ENCODE measurements around the gene UVRAG.

The UVRAG gene

GRCh38 chr11:76164861-76165751, 350.1 kb downstream of the UVRAG start:
- Mint-ChIP-seq H3K4me3 (no peak overlapping the region), H3K36me3 (no peaks in the 10 kb centered on the region), H3K4me1 (peaks cover 9 to 23% of the 10 kb centered on the region in 2 donors), H3K27ac (peak overlapping the region; percentile 16), H3K9me3 (no peaks in the 10 kb centered on the region), H3K27me3 (peaks cover 6 to 16% of the 10 kb centered on the region in 2 donors)
- no peak for DNase-seq
- ATAC-seq (replicated peaks): no peak

GRCh38 chr11:76166314-76166713, 351.3 kb downstream of the UVRAG start:
- H3K4me1 Mint-ChIP-seq: peaks cover 9 to 23% of the 10 kb centered on the region in 2 donors
- no peak overlapping the region for H3K4me3 Mint-ChIP-seq
- DNase-seq (peak; percentile 46), ATAC-seq (replicated peaks) (peak; percentile 88 to 90)
- H3K27me3 Mint-ChIP-seq: peaks cover 6 to 12% of the 10 kb centered on the region in 2 donors
- no peaks in the 10 kb centered on the region for H3K36me3 Mint-ChIP-seq
- no peak overlapping the region for H3K27ac Mint-ChIP-seq
- no peaks in the 10 kb centered on the region for H3K9me3 Mint-ChIP-seq

GRCh38 chr11:76167590-76167989, 352.6 kb downstream of the UVRAG start:
- Mint-ChIP-seq H3K4me3 (no peak overlapping the region), H3K9me3 (no peaks in the 10 kb centered on the region), H3K27ac (no peak overlapping the region), H3K4me1 (peaks cover 9 to 23% of the 10 kb centered on the region in 2 donors), H3K27me3 (peaks cover 6 to 12% of the 10 kb centered on the region in 2 donors), H3K36me3 (no peaks in the 10 kb centered on the region)
- ATAC-seq (replicated peaks): no peak
- DNase-seq: no peak

- Mint-ChIP-seq H3K27ac (no peak overlapping the region), H3K27me3 (peaks cover 0 to 9% of the 10 kb centered on the region in 2 donors), H3K4me3 (no peak overlapping the region), H3K4me1 (peaks cover 7 to 23% of the 10 kb centered on the region in 2 donors), H3K9me3 (no peaks in the 10 kb centered on the region), H3K36me3 (no peaks in the 10 kb centered on the region)
- DNase-seq: peak; percentile 24
- peak; percentile 38 to 53 for ATAC-seq (replicated peaks)
These were observed 354.5 kb downstream of the UVRAG start for GRCh38 chr11:76169473-76169896.

- H3K4me1 Mint-ChIP-seq: peaks cover 6 to 21% of the 10 kb centered on the region in 2 donors
- H3K9me3 Mint-ChIP-seq: no peaks in the 10 kb centered on the region
- ATAC-seq (replicated peaks) (no peak), DNase-seq (no peak)
- H3K36me3 Mint-ChIP-seq: no peaks in the 10 kb centered on the region
- H3K27ac Mint-ChIP-seq: no peak overlapping the region
- no peak overlapping the region for H3K4me3 Mint-ChIP-seq
- peaks cover 0 to 4% of the 10 kb centered on the region in 2 donors for H3K27me3 Mint-ChIP-seq
These were observed 355.5 kb downstream of the UVRAG start for GRCh38 chr11:76170468-76170867.

- Mint-ChIP-seq H3K36me3 (no peaks in the 10 kb centered on the region), H3K4me1 (peaks cover 5 to 8% of the 10 kb centered on the region in 2 donors), H3K9me3 (no peaks in the 10 kb centered on the region), H3K27me3 (peaks cover 0 to 7% of the 10 kb centered on the region in 2 donors), H3K4me3 (no peak overlapping the region), H3K27ac (peak overlapping the region; percentile 79)
- no peak for ATAC-seq (replicated peaks)
- no peak for DNase-seq
These were observed 357.6 kb downstream of the UVRAG start for GRCh38 chr11:76172583-76172982.

- DNase-seq: no peak
- peaks cover 5 to 8% of the 10 kb centered on the region in 2 donors for H3K4me1 Mint-ChIP-seq
- H3K9me3 Mint-ChIP-seq: no peaks in the 10 kb centered on the region
- H3K27ac Mint-ChIP-seq: peak overlapping the region; percentile 79
- ATAC-seq (replicated peaks): no peak
- peaks cover 0 to 7% of the 10 kb centered on the region in 2 donors for H3K27me3 Mint-ChIP-seq
- no peaks in the 10 kb centered on the region for H3K36me3 Mint-ChIP-seq
- H3K4me3 Mint-ChIP-seq: no peak overlapping the region
These were observed 358.7 kb downstream of the UVRAG start for GRCh38 chr11:76173663-76174062.

- DNase-seq: no peak
- no peak for ATAC-seq (replicated peaks)
- peaks cover 0 to 7% of the 10 kb centered on the region in 2 donors for H3K27me3 Mint-ChIP-seq
- H3K36me3 Mint-ChIP-seq: no peaks in the 10 kb centered on the region
- H3K4me1 Mint-ChIP-seq: peaks cover 4 to 8% of the 10 kb centered on the region in 2 donors
- no peak overlapping the region for H3K4me3 Mint-ChIP-seq
- no peak overlapping the region for H3K27ac Mint-ChIP-seq
- no peaks in the 10 kb centered on the region for H3K9me3 Mint-ChIP-seq
These were observed 359.3 kb downstream of the UVRAG start for GRCh38 chr11:76174330-76174729.

- Mint-ChIP-seq H3K9me3 (no peaks in the 10 kb centered on the region), H3K27me3 (peaks cover 0 to 7% of the 10 kb centered on the region in 2 donors), H3K27ac (no peak overlapping the region), H3K4me1 (peaks cover 3 to 8% of the 10 kb centered on the region in 2 donors), H3K36me3 (no peaks in the 10 kb centered on the region), H3K4me3 (no peak overlapping the region)
- ATAC-seq (replicated peaks): peak in 1 of 2 donors; percentile 36
- DNase-seq: no peak
These were observed 360.8 kb downstream of the UVRAG start for GRCh38 chr11:76175783-76176182.

GRCh38 chr11:76176463-76176862, 361.5 kb downstream of the UVRAG start:
- H3K27ac Mint-ChIP-seq: no peak overlapping the region
- H3K9me3 Mint-ChIP-seq: no peaks in the 10 kb centered on the region
- ATAC-seq (replicated peaks): no peak
- H3K4me3 Mint-ChIP-seq: no peak overlapping the region
- peaks cover 3 to 8% of the 10 kb centered on the region in 2 donors for H3K4me1 Mint-ChIP-seq
- DNase-seq: no peak
- H3K36me3 Mint-ChIP-seq: no peaks in the 10 kb centered on the region
- peaks cover 0 to 7% of the 10 kb centered on the region in 2 donors for H3K27me3 Mint-ChIP-seq

GRCh38 chr11:76177250-76177686, 362.3 kb downstream of the UVRAG start:
- Mint-ChIP-seq H3K36me3 (no peaks in the 10 kb centered on the region), H3K27ac (no peak overlapping the region), H3K4me3 (no peak overlapping the region), H3K4me1 (peaks cover 3 to 8% of the 10 kb centered on the region in 2 donors), H3K27me3 (peaks cover 0 to 7% of the 10 kb centered on the region in 2 donors), H3K9me3 (no peaks in the 10 kb centered on the region)
- DNase-seq (no peak), ATAC-seq (replicated peaks) (no peak)

GRCh38 chr11:76179147-76179546, 364.1 kb downstream of the UVRAG start:
- Mint-ChIP-seq H3K27ac (no peak overlapping the region), H3K4me3 (no peak overlapping the region), H3K36me3 (no peaks in the 10 kb centered on the region), H3K27me3 (peaks cover 2 to 9% of the 10 kb centered on the region in 2 donors), H3K4me1 (peaks cover 3 to 8% of the 10 kb centered on the region in 2 donors), H3K9me3 (no peaks in the 10 kb centered on the region)
- ATAC-seq (replicated peaks) (no peak), DNase-seq (no peak)

GRCh38 chr11:76181371-76181770, 366.4 kb downstream of the UVRAG start:
- DNase-seq: no peak
- Mint-ChIP-seq H3K27ac (no peak overlapping the region), H3K36me3 (no peaks in the 10 kb centered on the region), H3K9me3 (no peaks in the 10 kb centered on the region), H3K4me3 (no peak overlapping the region), H3K27me3 (peaks cover 7 to 13% of the 10 kb centered on the region in 2 donors), H3K4me1 (peaks cover 0 to 2% of the 10 kb centered on the region in 2 donors)
- ATAC-seq (replicated peaks): no peak

- ATAC-seq (replicated peaks): no peak
- Mint-ChIP-seq H3K27ac (peak overlapping the region; percentile 37), H3K9me3 (no peaks in the 10 kb centered on the region), H3K4me3 (no peak overlapping the region), H3K4me1 (no peaks in the 10 kb centered on the region), H3K36me3 (no peaks in the 10 kb centered on the region), H3K27me3 (peaks cover 7 to 13% of the 10 kb centered on the region in 2 donors)
- DNase-seq: no peak
These were observed 369.6 kb downstream of the UVRAG start for GRCh38 chr11:76184551-76184993.

- no peaks in the 10 kb centered on the region for H3K9me3 Mint-ChIP-seq
- H3K27ac Mint-ChIP-seq: peak overlapping the region; percentile 32
These were observed 370.5 kb downstream of the UVRAG start for GRCh38 chr11:76185511-76185910.

More at GRCh38 chr11:76185511-76185910, 370.5 kb downstream of the UVRAG start:
- H3K4me3 Mint-ChIP-seq: no peak overlapping the region
- H3K36me3 Mint-ChIP-seq: no peaks in the 10 kb centered on the region
- H3K27me3 Mint-ChIP-seq: peaks cover 7 to 13% of the 10 kb centered on the region in 2 donors
- ATAC-seq (replicated peaks): no peak
- H3K4me1 Mint-ChIP-seq: no peaks in the 10 kb centered on the region
- DNase-seq: no peak

Data from stimulated activated naive B cell treated with anti-CD40 and anti-IgM and Interleukin-4, amounts not matched to agents 10 μg/mL and 1 μg/mL and 100 μg/mL, for 72 hours (primary cell).